Measurements from ENCODE around the gene LDAF1. TPM values are rescaled to one million over a fixed set of nuclear protein-coding genes. Genes with fewer than 3 reads are reported as not detected.

Gene LDAF1
- total RNA-seq, 4 donors from 2014 or later: 10.5 to 88.6 (median 51.4) TPM

GRCh38 chr16:21125191-21125590 lies 33.3 kb upstream of the LDAF1 start:
- H3K4me1 ChIP-seq: no peaks in the 10 kb centered on the region
- H3K36me3 ChIP-seq: no peaks in the 10 kb centered on the region
- no peaks in the 10 kb centered on the region for H3K27me3 ChIP-seq
- no peak overlapping the region for H3K27ac ChIP-seq
- TF ChIP-seq POLR2A (IDR thresholded peaks at IDR 0.05) (no peak), CTCF (IDR thresholded peaks at IDR 0.05) (no peak)
- H3K4me3 ChIP-seq: no peak overlapping the region
- no peak for DNase-seq
- H3K9me3 ChIP-seq: no peaks in the 10 kb centered on the region
- intact Hi-C loops (cut with DNase I; ENCODE audit: low total_unique reads): no loop called here

- Histone ChIP-seq H3K4me1 (no peaks in the 10 kb centered on the region), H3K36me3 (no peaks in the 10 kb centered on the region), H3K9me3 (no peaks in the 10 kb centered on the region), H3K4me3 (no peak overlapping the region), H3K27ac (no peak overlapping the region), H3K27me3 (no peaks in the 10 kb centered on the region)
- TF ChIP-seq CTCF (IDR thresholded peaks at IDR 0.05) (no peak), POLR2A (IDR thresholded peaks at IDR 0.05) (no peak)
- intact Hi-C loops (cut with DNase I; ENCODE audit: low total_unique reads): no loop called here
- no peak for DNase-seq
These were observed 32.0 kb upstream of the LDAF1 start for GRCh38 chr16:21126518-21126917.

GRCh38 chr16:21128991-21129390 lies 29.5 kb upstream of the LDAF1 start:
- no peak overlapping the region for H3K27ac ChIP-seq

GRCh38 chr16:21130811-21131210 lies 27.7 kb upstream of the LDAF1 start:
- Histone ChIP-seq H3K27me3 (no peaks in the 10 kb centered on the region), H3K36me3 (no peaks in the 10 kb centered on the region), H3K9me3 (no peaks in the 10 kb centered on the region), H3K27ac (no peak overlapping the region), H3K4me3 (no peak overlapping the region), H3K4me1 (no peaks in the 10 kb centered on the region)
- no peak for TF ChIP-seq CTCF (IDR thresholded peaks at IDR 0.05)
- no peak for TF ChIP-seq POLR2A (IDR thresholded peaks at IDR 0.05)
- no peak for DNase-seq
- intact Hi-C loops (cut with DNase I; ENCODE audit: low total_unique reads): no loop called here

More at GRCh38 chr16:21128991-21129390, 29.5 kb upstream of the LDAF1 start:
- Histone ChIP-seq H3K36me3 (no peaks in the 10 kb centered on the region), H3K27me3 (no peaks in the 10 kb centered on the region), H3K4me1 (no peaks in the 10 kb centered on the region), H3K9me3 (no peaks in the 10 kb centered on the region), H3K4me3 (no peak overlapping the region)
- intact Hi-C loops (cut with DNase I; ENCODE audit: low total_unique reads): no loop called here
- TF ChIP-seq POLR2A (IDR thresholded peaks at IDR 0.05) (no peak), CTCF (IDR thresholded peaks at IDR 0.05) (no peak)
- DNase-seq: no peak

- no peaks in the 10 kb centered on the region for H3K27me3 ChIP-seq
- intact Hi-C loops (cut with DNase I; ENCODE audit: low total_unique reads): no loop called here
These were observed 24.4 kb upstream of the LDAF1 start for GRCh38 chr16:21134053-21134452.

More at GRCh38 chr16:21134053-21134452, 24.4 kb upstream of the LDAF1 start:
- Histone ChIP-seq H3K4me1 (no peaks in the 10 kb centered on the region), H3K27ac (no peak overlapping the region), H3K36me3 (no peaks in the 10 kb centered on the region), H3K9me3 (no peaks in the 10 kb centered on the region), H3K4me3 (no peak overlapping the region)
- no peak for TF ChIP-seq POLR2A (IDR thresholded peaks at IDR 0.05)
- TF ChIP-seq CTCF (IDR thresholded peaks at IDR 0.05): no peak
- no peak for DNase-seq
